NOMO-1 treated with DMSO at 0.1 percent for 48 hours (cell line): Measurements from ENCODE around the gene AGRP.
"Not testable (repeated sequence)": the region's sequence is repeated elsewhere in the genome, so short reads cannot be mapped to it uniquely, and the experiment has no call there.

Source experiments
- DNase-seq: peaks from one replicate; lab custom pipeline; 2025; ENCODE audit not compliant: unreplicated experiment; lab: John Stamatoyannopoulos, UW

Gene AGRP

GRCh38 chr16:67483150-67483549, at the start of gene AGRP:
TSS of gene AGRP (minus strand) at chr16:67483547. CDS start at chr16:67483398, 149 bp downstream.
- DNase-seq, result no peak

DNA sequence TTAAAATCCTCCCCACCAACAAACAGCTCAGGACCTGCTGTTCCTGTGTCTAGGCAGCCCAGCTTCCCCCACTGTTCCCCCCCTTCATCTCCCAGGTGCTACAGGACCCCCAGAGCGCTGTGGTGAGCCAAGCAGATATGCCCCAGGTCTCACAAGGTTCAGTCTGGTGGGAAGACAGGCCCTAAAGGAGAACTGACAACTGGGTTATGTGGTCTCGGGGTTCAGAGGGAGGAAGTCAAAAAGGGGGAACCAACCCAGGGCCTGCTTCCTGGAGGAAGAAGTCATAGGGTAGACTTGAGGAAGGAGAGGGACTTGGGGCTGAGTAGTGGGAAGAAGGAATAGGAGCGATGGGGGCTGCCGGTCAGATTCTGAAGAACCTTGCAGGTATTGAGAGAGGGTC, 47.9 kb upstream of the AGRP start:
- peak; percentile 67 for DNase-seq

- DNase-seq, result no peak
These were observed 46.9 kb upstream of the AGRP start for GRCh38 chr16:67530013-67530939.

DNA sequence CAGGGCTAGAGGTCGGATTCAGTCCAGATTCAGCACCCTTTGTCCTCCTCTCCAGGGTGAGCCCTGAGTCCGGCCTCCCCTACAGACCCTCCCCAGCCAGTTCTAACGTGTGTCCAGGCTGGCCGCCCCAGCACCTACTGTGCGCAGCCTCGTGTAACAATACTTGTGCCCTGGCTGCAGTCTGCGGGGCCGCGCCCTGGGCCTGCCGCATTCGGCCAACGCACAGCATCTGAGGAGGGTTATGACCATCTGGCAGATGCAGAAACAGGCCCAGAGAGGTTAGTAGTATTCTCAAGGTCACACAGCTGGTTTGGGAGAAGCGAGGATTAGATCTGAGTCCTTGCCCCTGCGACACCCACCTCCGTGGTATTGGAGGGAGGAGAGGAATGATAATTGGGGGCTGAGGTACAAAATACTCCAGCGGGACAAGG, 46.2 kb upstream of the AGRP start:
- no peak for DNase-seq

DNA sequence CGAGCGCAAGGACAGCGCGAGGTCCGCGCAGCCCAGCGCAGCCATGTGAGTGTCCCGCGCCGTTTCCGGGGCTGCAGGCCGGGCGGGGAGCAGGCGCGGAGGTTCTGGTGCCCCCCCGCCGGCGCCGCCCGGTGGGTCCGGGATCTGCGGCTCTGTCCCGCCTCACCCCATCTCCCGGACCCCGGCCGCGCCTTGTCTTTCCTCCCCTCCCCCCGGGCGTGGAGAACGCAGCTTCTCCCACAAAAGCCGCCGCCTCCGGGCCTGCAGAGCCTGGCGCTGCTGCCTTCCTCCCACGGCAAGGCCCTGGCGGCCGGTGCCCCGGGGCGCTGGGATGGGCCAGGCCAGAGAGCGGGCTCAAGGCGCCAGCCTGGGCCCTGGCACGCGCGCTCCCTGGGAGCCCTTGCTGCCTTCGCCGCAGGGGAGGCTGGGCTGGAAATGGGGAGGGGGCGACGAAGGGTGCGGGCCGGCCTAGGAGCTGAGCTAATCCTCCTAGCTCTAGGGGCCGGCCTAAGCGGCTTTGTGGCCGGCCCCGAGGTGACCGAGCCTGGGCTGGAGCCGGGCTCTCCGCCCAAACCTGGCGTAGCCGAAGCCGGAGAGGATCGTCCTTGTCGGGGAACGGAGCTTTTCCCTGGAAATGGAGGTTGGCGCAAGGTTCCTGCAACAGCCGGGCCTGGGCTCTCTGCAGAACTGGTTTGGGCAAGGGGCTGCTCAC, 45.7 kb upstream of the AGRP start:
- no peak for DNase-seq

GRCh38 chr16:67528222-67528869, 45.0 kb upstream of the AGRP start, which contains the start of gene RIPOR1:
TSS of gene RIPOR1 (plus strand) at chr16:67528829. CDS start at chr16:67538447, 9,618 bp downstream.
- no peak for DNase-seq

GRCh38 chr16:67526149-67526791, 42.9 kb upstream of the AGRP start:
- no peak for DNase-seq

- DNase-seq, result no peak
These were observed 42.0 kb upstream of the AGRP start for GRCh38 chr16:67525176-67525860.

DNA sequence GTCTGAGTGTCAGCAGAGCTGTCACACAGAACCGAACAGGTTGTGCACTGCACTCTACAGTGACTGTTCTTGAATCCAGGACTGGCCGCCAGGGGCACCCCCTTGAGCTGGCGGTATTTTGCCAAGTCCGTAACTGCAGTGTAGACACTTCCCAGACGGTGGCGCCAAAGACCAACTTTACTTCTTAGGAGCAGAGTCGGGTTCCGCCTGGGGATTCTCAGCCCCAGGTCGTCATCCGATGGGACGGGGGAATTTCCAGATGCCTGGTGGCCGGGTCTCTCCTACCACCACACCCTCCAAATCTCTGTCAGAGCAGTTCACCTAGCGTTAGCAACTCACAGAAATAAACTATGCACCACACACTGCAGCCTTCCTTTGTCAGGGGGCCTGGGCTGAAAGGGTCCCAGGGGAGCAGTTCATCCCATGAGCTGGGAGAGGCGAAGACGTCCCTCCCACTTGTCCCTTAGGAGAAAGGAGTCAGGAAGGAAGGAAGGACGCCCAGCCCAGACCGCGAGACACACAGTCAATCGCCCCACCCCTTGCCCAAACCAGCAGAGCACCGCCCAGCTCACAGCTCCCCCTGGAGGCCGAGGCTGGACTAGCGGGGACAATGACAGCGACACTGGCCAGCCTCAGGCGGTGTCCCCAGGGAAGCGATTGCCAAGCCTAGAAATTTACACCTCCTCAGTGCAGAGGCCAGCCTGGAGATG, 37.9 kb upstream of the AGRP start:
- peak; percentile 92 for DNase-seq

GRCh38 chr16:67519242-67519641, 35.9 kb upstream of the AGRP start:
- DNase-seq, result no peak

DNA sequence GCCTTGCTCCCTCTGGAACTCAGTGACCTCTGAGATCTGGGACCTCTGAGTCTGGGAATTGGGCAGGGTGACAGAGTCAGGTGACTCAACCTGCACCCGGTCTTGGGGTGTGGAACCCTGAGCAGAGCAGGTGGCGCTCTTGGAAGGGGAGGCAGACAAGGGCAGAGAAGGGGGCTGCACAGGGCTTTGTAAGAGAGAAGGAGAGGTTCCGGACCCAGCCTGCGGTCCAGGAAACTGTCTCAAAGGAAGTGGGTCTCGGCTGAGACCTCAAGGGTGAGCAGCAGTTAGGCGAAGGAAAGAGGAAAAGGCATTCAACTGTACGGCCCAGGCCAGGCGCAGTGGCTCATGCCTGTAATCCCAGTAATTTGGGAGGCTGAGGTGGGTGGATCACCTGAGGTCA, 35.3 kb upstream of the AGRP start:
- DNase-seq, result no peak

DNA sequence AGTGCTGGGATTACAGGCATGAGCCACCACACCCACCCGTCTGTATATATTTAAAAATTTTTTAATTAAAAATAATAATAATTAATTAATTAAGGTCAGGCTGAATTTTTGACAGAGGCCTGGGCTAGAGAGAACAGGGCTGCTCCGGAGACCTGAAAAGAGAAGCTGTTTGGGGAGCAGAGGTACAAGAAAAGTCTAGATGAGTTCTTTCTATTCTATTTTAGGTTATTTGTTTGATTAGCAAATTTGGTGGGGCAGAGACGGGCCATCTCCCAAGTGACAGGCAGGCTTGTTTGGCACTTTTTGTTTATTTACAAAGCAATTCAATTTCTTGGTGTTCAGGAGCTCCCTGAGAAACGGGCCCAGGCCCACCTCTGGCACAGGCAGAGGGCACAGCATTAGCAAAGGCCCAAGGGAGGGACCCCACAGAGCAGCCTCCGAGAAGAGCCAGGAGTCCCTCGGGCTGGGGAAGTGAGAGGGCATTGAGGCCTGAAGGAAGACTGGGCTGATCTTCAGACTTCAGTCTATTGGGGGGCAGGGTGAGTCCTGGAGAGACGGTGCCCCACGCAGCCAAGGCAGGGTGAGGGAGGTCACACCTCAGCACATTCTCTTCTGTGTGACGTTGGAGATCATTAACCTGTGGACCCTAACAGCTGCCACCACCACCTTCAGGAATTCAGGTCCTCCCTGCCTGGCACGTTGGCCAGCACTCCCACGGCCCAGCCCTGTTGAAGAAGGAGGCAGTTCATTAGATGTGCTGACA, 34.5 kb upstream of the AGRP start:
- DNase-seq, result no peak

DNA sequence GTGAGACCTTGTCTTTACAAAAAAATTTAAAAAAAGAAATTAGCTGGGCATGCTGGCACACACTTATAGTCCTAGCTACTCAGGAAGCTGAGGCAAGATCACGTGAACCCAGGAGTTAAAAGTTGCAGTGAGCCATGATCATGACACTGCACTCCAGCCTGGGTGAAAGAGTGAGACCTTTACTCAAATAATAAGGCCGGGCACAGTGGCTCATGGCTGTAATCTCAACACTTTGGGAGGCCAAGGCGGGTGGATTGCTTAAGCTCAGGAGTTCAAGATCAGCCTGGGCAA, 33.8 kb upstream of the AGRP start:
- DNase-seq, result no peak

DNA sequence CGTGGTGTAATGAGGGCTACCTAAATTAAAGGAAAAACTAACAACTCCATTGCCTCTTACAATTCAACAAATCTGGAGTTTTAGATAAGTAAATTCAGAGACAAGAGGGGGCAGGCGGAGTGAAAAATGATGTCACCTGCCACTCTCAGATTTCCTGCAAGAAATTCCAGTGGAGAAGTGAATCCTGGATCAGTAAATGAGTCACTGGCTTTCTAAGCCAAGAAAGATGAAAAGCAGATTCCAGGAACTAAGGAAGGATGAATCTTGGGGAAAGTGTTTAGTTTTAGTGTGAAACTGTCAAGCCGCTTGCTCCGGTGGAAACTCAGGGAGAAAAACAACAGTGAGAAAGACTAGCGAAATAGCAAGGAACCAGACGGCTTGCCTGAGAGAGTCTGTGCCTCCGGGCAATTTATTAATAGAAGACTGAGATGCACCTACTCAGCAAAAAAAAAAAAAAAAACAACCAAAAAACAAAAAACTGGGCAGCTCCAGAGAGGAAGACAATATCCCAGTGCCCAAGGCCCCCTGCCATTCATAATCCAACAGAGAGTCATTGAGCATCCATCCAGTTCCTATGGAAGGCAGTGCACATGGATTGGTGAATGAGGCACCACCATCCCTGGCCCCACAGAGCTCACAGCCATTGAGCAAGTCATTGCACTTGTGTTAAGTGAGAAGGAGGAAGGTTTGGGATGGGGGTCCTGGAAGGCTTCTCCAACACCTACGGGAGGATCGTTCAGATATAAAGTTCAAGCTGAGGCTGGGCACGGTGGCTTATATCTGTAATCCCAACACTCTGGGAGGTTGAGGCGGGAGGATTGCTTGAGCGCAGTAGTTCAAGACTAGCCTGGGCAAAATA, 33.2 kb upstream of the AGRP start:
- DNase-seq, result no peak

DNA sequence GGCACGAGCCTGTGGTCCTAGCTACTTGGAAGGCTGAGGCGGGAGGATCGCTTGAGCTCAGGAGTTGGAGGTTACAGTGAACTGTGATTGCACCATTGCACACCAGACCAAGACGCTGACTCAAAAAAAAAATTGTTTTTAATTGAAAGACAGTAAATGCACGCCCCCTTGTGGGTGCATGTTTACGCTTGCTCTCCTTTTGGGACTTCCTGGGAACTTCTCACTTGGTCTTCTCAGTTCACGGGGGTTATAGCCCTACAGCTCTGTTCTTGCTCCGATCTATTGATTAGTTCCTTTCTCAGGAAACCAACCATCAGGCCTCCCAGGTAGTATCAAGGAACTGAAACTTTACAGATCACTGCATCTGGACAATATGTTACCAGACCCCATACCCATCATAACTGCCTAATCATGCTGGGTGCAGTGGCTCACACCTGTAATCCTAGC, 31.1 kb upstream of the AGRP start:
- peak; percentile 92 for DNase-seq

DNA sequence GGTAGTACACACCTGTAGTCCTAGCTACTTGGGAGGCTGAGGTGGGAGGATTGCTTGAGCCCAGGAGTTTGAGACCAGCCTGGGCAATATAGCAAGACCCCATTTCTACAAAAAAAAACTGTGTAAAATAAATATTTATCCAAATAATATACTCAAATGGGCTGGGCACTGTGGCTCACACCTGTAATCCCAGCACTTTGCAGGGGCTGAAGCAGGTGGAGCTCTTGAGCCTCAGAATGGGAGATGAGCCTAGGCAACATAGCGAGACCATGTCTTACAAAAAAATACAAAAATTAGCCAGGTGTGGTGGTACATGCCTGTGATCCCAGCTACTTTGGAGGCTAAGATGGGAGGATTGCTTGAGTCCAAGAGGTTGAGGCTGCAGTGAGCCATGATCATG, 30.5 kb upstream of the AGRP start:
- DNase-seq, result not testable (repeated sequence)

- DNase-seq, result no peak
These were observed 25.7 kb upstream of the AGRP start for GRCh38 chr16:67509016-67509415.

GRCh38 chr16:67506468-67506867, 23.1 kb upstream of the AGRP start:
- no peak for DNase-seq
